T-cell (primary cell): ENCODE results near the gene SNX21. TPM values are rescaled to one million over a fixed set of nuclear protein-coding genes. Genes with fewer than 3 reads are reported as not detected.
"Not testable (repeated sequence)": the region's sequence is repeated elsewhere in the genome, so short reads cannot be mapped to it uniquely, and the experiment has no call there.

Experiments
- ATAC-seq, 4 experiments: fragments of 200-7000 bp in 3 of 4; fragments of 150-1000 bp in 1 of 4; cut with Tn5 transposase; replicated peaks in 1 of 4; 1 replicate in 3 of 4; 2 replicates in 1 of 4; pipeline ENCODE4 v1.10.0; 2021; ENCODE audit warnings: moderate library complexity in 3 of 4, mild to moderate bottlenecking in 2 of 4, moderate number of reproducible peaks in 1 of 4
- CTCF ChIA-PET, 2 donors: fragments of 300-600 bp; sonication (Branson Sonifier 250); formaldehyde crosslinking; loops; one replicate each; lab custom pipeline; 2022; ENCODE audit warnings: antibody characterized with exemption in 2 of 2; lab: Charles Lee
- POLR2A ChIA-PET, 2 donors: fragments of 300-600 bp; sonication (Branson Sonifier 250); formaldehyde crosslinking; loops; one replicate each; lab custom pipeline; 2022; ENCODE audit warnings: antibody characterized with exemption in 2 of 2; lab: Charles Lee
- DNase-seq, 35 experiments: peaks; one replicate each; pipeline versions ENCODE4 v3.0.0 to v3.0.0-alpha.2; 2013 to 2023
- H3K27ac ChIP-seq: one replicate; pipeline ENCODE4 v1.5.1; 2013; ENCODE audit warnings: low read length
- H3K27me3 ChIP-seq, 2 experiments: replicated peaks in 1 of 2; 1 replicate in 1 of 2; 2 replicates in 1 of 2; pipeline versions ENCODE4 v1.6.1 to v1.7.0; 2013; ENCODE audit warnings: low read length in 1 of 2, mixed read lengths in 1 of 2; ENCODE audit not compliant: control insufficient read depth in 2 of 2, insufficient read depth in 2 of 2; ENCODE audit errors: extremely low read depth in 1 of 2
- H3K36me3 ChIP-seq, 2 donors: 1 replicate in 1 of 2; 2 replicates in 1 of 2; pipeline versions ENCODE4 v1.6.1 to v1.7.0; 2013; ENCODE audit warnings: low read length in 1 of 2; ENCODE audit not compliant: control insufficient read depth in 2 of 2, insufficient read depth in 1 of 2; ENCODE audit errors: extremely low read depth in 1 of 2
- H3K4me1 ChIP-seq, 2 experiments: 1 replicate in 1 of 2; 2 replicates in 1 of 2; pipeline versions ENCODE4 v1.6.1 to v1.7.0; 2013; ENCODE audit warnings: low read length in 2 of 2, mixed read lengths in 1 of 2; ENCODE audit not compliant: insufficient read depth in 2 of 2, control insufficient read depth in 1 of 2; ENCODE audit errors: extremely low read depth in 1 of 2
- H3K4me3 ChIP-seq, 2 donors: 1 replicate in 1 of 2; 2 replicates in 1 of 2; pipeline versions ENCODE4 v1.5.1 to v1.7.0; 2013; ENCODE audit warnings: mild to moderate bottlenecking in 2 of 2, low read length in 1 of 2, moderate library complexity in 1 of 2; ENCODE audit not compliant: control insufficient read depth in 1 of 2; ENCODE audit errors: extremely low read depth in 1 of 2
- H3K9me3 ChIP-seq: 2 replicates; pipeline ENCODE4 v1.7.0; 2013
- H3K27ac Mint-ChIP-seq, 2 donors: one replicate each; pipeline ENCODE4 v1.8.0; 2020 to 2021; ENCODE audit warnings: mild to moderate bottlenecking in 2 of 2, mixed read lengths in 2 of 2
- H3K27me3 Mint-ChIP-seq, 2 donors: one replicate each; pipeline ENCODE4 v1.8.0; 2021 to 2022; ENCODE audit warnings: mixed read lengths in 2 of 2
- H3K36me3 Mint-ChIP-seq: one replicate; pipeline ENCODE4 v1.8.0; 2021; ENCODE audit warnings: mixed read lengths
- H3K4me1 Mint-ChIP-seq, 3 donors: one replicate each; pipeline ENCODE4 v1.8.0; 2020 to 2022; ENCODE audit warnings: mixed read lengths in 3 of 3, mild to moderate bottlenecking in 1 of 3
- H3K4me3 Mint-ChIP-seq, 3 donors: one replicate each; pipeline ENCODE4 v1.8.0; 2020 to 2022; ENCODE audit warnings: mild to moderate bottlenecking in 3 of 3, mixed read lengths in 3 of 3, moderate library complexity in 3 of 3
- H3K9me3 Mint-ChIP-seq, 3 donors: one replicate each; pipeline ENCODE4 v1.8.0; 2020 to 2022; ENCODE audit warnings: mixed read lengths in 3 of 3
- WGBS: methylation state at CpG from one replicate; pipeline ENCODE4 v1.1.5; 2013; ENCODE audit warnings: missing lambda C conversion rate; ENCODE audit not compliant: insufficient coverage; 5-methylcytosine and 5-hydroxymethylcytosine counted together
- total RNA-seq, 35 experiments: library from RNA in 6 of 35; stranded (reverse) in 6 of 35; fragments of 120-200 nt in 1 of 35; gene quantifications; one replicate each; pipeline versions ENCODE4 v1.2.1 to v1.2.4 and lab custom pipeline; 2013 to 2026

The SNX21 gene
- total RNA-seq (1 to 10 TPM; 1.1 to 3.5 (median 2.1) TPM), total RNA-seq (lab: John Stamatoyannopoulos, UW) (0 to 4.7 (median 1.4) reads per million in 29 experiments)
- 1.6 TPM for total RNA-seq (2013)

DNA sequence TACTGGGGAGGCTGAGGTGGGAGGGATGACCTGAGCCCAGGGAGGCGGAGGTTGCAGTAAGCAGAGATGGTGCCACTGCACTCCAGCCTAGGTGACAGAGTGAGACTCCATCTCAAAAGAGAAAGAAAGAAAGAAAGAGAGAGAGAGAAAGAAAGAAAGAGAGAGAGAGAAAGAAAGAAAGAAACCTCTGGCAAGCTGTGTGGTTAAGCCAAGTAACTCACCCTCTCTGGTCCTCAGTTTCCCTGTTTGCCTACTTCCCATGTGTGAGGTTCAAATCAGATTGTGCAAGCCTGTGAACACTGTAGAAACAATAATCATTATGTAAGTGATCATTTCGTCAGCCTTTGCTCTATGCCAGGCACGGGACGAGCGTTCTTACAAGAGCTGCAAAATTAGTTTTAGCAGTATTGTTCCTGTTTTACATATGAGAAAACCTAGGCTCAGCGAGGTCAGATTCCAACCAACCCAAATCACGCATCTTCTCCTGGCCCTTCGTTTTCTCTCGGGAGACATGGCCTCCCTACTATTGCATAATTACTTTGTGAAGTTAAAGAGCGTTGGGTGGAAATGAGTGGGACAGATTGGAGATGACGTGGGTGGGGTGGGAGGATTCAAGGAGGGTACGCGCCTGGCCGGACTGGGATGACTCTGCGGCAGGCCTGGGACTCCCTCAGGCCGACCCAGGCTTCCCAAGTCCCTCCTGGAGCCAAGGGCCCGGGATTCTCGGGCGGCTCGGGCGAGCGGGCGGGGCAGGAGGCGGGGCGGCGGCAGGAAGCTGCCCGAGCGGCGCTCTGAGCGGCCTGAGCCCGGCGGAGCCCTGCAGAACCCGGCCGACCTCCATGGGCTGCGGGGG is at the start of gene SNX21:
Gene SNX21 (plus strand): TSS at position 770 of the 853 bp plus-strand sequence. CDS start 121 bp downstream, outside the sequence.
- Mint-ChIP-seq H3K4me1 (peaks cover 13 to 20% (median 13%) of the 10 kb centered on the region in 3 donors), H3K9me3 (no peaks in the 10 kb centered on the region), H3K27me3 (no peaks in the 10 kb centered on the region), H3K27ac (peak within 1 kb of the TSS; percentile 58 to 76), H3K36me3 (no peaks in the 10 kb centered on the region), H3K4me3 (peak within 1 kb of the TSS; percentile 71 to 89 (median 79))
- ATAC-seq: peak; percentile 71 to 83 (median 74)
- peaks cover 0 to 5% of the 10 kb centered on the region in 2 experiments for H3K27me3 ChIP-seq
- peak within 1 kb of the TSS; percentile 67 to 72 for H3K4me3 ChIP-seq
- peaks cover 4 to 18% of the 10 kb centered on the region in 2 experiments for H3K4me1 ChIP-seq
- 8% methylated on average over 28 of the region's 35 CpGs for WGBS
- ChIA-PET CTCF (interaction anchor here in 1 of 2 donors (0.6 kb wide), 1 partner anchor 37 kb away, joined by 4 read pairs; no protein-coding TSS in a partner anchor), POLR2A (no interaction called here)
- H3K9me3 ChIP-seq: no peaks in the 10 kb centered on the region
- no peaks in the 10 kb centered on the region for H3K36me3 ChIP-seq
- no peak within 1 kb of the TSS for H3K27ac ChIP-seq
- peak in 10 of 35 experiments; percentile 11 to 40 (median 24) for DNase-seq

DNA sequence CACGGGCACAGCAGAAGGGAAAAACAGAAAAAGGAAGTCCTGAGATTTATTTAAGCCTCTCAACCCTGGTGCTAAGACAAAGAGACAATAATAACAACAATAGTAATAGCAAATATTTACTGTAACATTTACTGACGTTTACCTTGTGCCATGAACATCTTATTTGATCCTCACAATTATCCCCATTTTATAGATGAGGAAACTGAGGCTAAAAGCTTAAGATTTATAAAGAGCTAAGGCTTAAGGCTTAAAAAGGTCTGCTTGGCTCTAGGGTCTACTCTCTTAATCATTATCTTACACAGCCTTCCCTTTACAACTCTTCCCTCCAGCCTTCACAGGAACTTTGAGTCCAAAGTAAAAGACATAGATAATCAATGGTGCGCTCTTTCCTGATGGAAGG is 45.2 kb upstream of the SNX21 start:
- POLR2A ChIA-PET: no interaction called here
- CTCF ChIA-PET: no interaction called here
- Histone ChIP-seq H3K4me1 (peaks cover 5 to 20% of the 10 kb centered on the region in 2 experiments), H3K27me3 (peaks cover 0 to 7% of the 10 kb centered on the region in 2 experiments), H3K4me3 (no peak overlapping the region), H3K9me3 (no peaks in the 10 kb centered on the region), H3K36me3 (no peaks in the 10 kb centered on the region), H3K27ac (no peak overlapping the region)
- no CpG with 5 or more reads among the region's 3 CpGs for WGBS
- peaks cover 15 to 16% (median 16%) of the 10 kb centered on the region in 3 donors for H3K4me1 Mint-ChIP-seq
- no peak overlapping the region for H3K4me3 Mint-ChIP-seq
- no peaks in the 10 kb centered on the region for H3K9me3 Mint-ChIP-seq
- H3K27ac Mint-ChIP-seq: no peak overlapping the region
- DNase-seq (no peak), ATAC-seq (no peak)
- no peaks in the 10 kb centered on the region for H3K27me3 Mint-ChIP-seq
- peaks cover 3% of the 10 kb centered on the region for H3K36me3 Mint-ChIP-seq

GRCh38 chr20:45792317-45793118 is 41.1 kb upstream of the SNX21 start:
- WGBS: 13% methylated on average over 7 of the region's 19 CpGs
- CTCF ChIA-PET: interaction anchor here in 1 of 2 donors (0.5 to 0.9 kb wide), 3 partner anchors 21 to 177 kb away, joined by 3 read pairs; no protein-coding TSS in a partner anchor

GRCh38 chr20:45796337-45797065 is 37.1 kb upstream of the SNX21 start:
- Histone ChIP-seq H3K4me3 (no peak overlapping the region), H3K27me3 (no peaks in the 10 kb centered on the region), H3K4me1 (peaks cover 5 to 25% of the 10 kb centered on the region in 2 experiments), H3K36me3 (peaks cover 10 to 37% of the 10 kb centered on the region in 2 donors), H3K27ac (no peak overlapping the region), H3K9me3 (no peaks in the 10 kb centered on the region)
- H3K4me1 Mint-ChIP-seq: peaks cover 21 to 26% (median 23%) of the 10 kb centered on the region in 3 donors
- POLR2A ChIA-PET: interaction anchor here (0.6 kb wide), 2 partner anchors 27 to 904 kb away, joined by 4 to 7 read pairs; no protein-coding TSS in a partner anchor
- 98% methylated on average over 8 of the region's 11 CpGs for WGBS
- DNase-seq: no peak
- H3K9me3 Mint-ChIP-seq: no peaks in the 10 kb centered on the region
- H3K27ac Mint-ChIP-seq: no peak overlapping the region
- H3K36me3 Mint-ChIP-seq: peaks cover 26% of the 10 kb centered on the region
- peak overlapping the region in 1 of 3 donors; percentile 22 for H3K4me3 Mint-ChIP-seq
- no peaks in the 10 kb centered on the region for H3K27me3 Mint-ChIP-seq
- CTCF ChIA-PET: interaction anchor here in 1 of 2 donors (0.6 kb wide), 2 partner anchors 36 to 358 kb away, joined by 3 to 4 read pairs; no protein-coding TSS in a partner anchor
- ATAC-seq: no peak

More at GRCh38 chr20:45792317-45793118, 41.1 kb upstream of the SNX21 start:
- H3K4me3 ChIP-seq: peak overlapping the region; percentile 75 to 80
- peaks cover 10 to 31% of the 10 kb centered on the region in 2 donors for H3K36me3 ChIP-seq
- Mint-ChIP-seq H3K27ac (peak overlapping the region; percentile 77 to 79), H3K4me1 (peaks cover 18 to 20% (median 19%) of the 10 kb centered on the region in 3 donors), H3K36me3 (peaks cover 26% of the 10 kb centered on the region), H3K27me3 (no peaks in the 10 kb centered on the region), H3K9me3 (no peaks in the 10 kb centered on the region), H3K4me3 (peak overlapping the region; percentile 83 to 95 (median 93))
- POLR2A ChIA-PET: interaction anchor here in 1 of 2 donors (0.9 kb wide), 1 partner anchor 180 kb away, joined by 3 read pairs; the partner anchor contains the start of gene ZNF335
- no peaks in the 10 kb centered on the region for H3K27me3 ChIP-seq
- H3K4me1 ChIP-seq: peaks cover 5 to 20% of the 10 kb centered on the region in 2 experiments
- no peaks in the 10 kb centered on the region for H3K9me3 ChIP-seq
- ATAC-seq (peak in 2 of 4 experiments; percentile 4 to 5), DNase-seq (peak in 1 of 35 experiments; percentile 8)
- peak overlapping the region; percentile 67 for H3K27ac ChIP-seq

DNA sequence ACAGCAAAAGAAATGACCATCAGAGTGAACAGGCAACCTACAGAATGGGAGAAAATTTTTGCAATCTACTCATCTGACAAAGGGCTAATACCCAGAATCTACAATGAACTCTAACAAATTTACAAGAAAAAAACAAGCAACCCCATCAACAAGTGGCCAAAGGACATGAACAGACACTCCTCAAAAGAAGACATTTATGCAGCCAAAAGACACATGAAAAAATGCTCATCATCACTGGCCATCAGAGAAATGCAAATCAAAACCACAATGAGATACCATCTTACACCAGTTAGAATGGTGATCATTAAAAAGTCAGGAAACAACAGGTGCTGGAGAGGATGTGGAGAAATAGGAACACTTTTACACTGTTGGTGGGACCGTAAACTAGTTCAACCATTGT is 36.1 kb upstream of the SNX21 start:
- H3K27me3 Mint-ChIP-seq, H3K27ac ChIP-seq, H3K9me3 ChIP-seq, POLR2A ChIA-PET, DNase-seq, H3K4me3 ChIP-seq, H3K4me3 Mint-ChIP-seq, H3K9me3 Mint-ChIP-seq, ATAC-seq, H3K27me3 ChIP-seq, CTCF ChIA-PET: not testable (repeated sequence)
- H3K27ac Mint-ChIP-seq: peak overlapping the region in 1 of 2 donors; percentile 34
- Histone ChIP-seq H3K36me3 (peaks cover 14 to 47% of the 10 kb centered on the region in 2 donors), H3K4me1 (peaks cover 4 to 17% of the 10 kb centered on the region in 2 experiments)
- peaks cover 35% of the 10 kb centered on the region for H3K36me3 Mint-ChIP-seq
- H3K4me1 Mint-ChIP-seq: peaks cover 17 to 19% (median 19%) of the 10 kb centered on the region in 3 donors
- WGBS: no CpG with 5 or more reads among the region's 1 CpG
